GM06990 (cell line): ENCODE results near the gene RNF130.

ENCODE experiments used
- DNase-seq: peaks from one replicate; pipeline ENCODE4 v3.0.0-alpha.2; 2011; ENCODE audit not compliant: insufficient read length; ENCODE audit errors: extremely low read depth
- H3K27me3 ChIP-seq: replicated peaks from 2 replicates; pipeline ENCODE4 v1.6.0; 2011; ENCODE audit warnings: low read length; ENCODE audit not compliant: control insufficient read depth, insufficient read depth
- H3K36me3 ChIP-seq: 2 replicates; pipeline ENCODE4 v1.5.1; 2011; ENCODE audit warnings: low read length; ENCODE audit not compliant: control insufficient read depth, insufficient read depth
- H3K4me3 ChIP-seq: replicated peaks from 2 replicates; pipeline ENCODE4 v1.5.1; 2011; ENCODE audit warnings: low read depth, mild to moderate bottlenecking, control low read depth, low read length
- CTCF ChIP-seq: IDR thresholded peaks from 2 replicates; pipeline ENCODE4 v1.5.1; 2011; ENCODE audit warnings: low read length, control low read depth, mild to moderate bottlenecking, inconsistent platforms; ENCODE audit not compliant: insufficient read depth, poor library complexity, severe bottlenecking

Gene RNF130

GRCh38 chr5:180096616-180097015, 25.1 kb upstream of the RNF130 start:
- DNase-seq, result no peak
- TF ChIP-seq CTCF, result no peak
- Histone ChIP-seq H3K27me3 (no peaks in the 10 kb centered on the region), H3K4me3 (no peak overlapping the region), H3K36me3 (no peaks in the 10 kb centered on the region)

- no peak for DNase-seq
- Histone ChIP-seq H3K4me3 (no peak overlapping the region), H3K36me3 (no peaks in the 10 kb centered on the region), H3K27me3 (no peaks in the 10 kb centered on the region)
- TF ChIP-seq CTCF, result no peak
Observed at GRCh38 chr5:180095545-180095944, 24.0 kb upstream of the RNF130 start.

GRCh38 chr5:180093651-180094382, 22.3 kb upstream of the RNF130 start:
- no peak for DNase-seq
- Histone ChIP-seq H3K36me3 (no peaks in the 10 kb centered on the region), H3K27me3 (no peaks in the 10 kb centered on the region), H3K4me3 (no peak overlapping the region)
- no peak for TF ChIP-seq CTCF

- no peak for TF ChIP-seq CTCF
- Histone ChIP-seq H3K27me3 (no peaks in the 10 kb centered on the region), H3K4me3 (no peak overlapping the region), H3K36me3 (no peaks in the 10 kb centered on the region)
- DNase-seq, result no peak
Observed at GRCh38 chr5:180093241-180093640, 21.7 kb upstream of the RNF130 start.

- Histone ChIP-seq H3K27me3 (no peaks in the 10 kb centered on the region), H3K4me3 (no peak overlapping the region), H3K36me3 (no peaks in the 10 kb centered on the region)
- DNase-seq, result no peak
- TF ChIP-seq CTCF, result peak; percentile 9
Observed at GRCh38 chr5:180090769-180091546, 19.4 kb upstream of the RNF130 start.
